Neural progenitor cell (in vitro differentiated cells): ENCODE measurements around the gene NCKAP1.

Experiments used
- CTCF ChIP-seq: fragments of 200-600 bp; sonication (generic); IDR thresholded peaks from 2 replicates; pipeline ENCODE4 v1.5.1; 2017; ENCODE audit warnings: antibody characterized with exemption, mild to moderate bottlenecking
- EZH2 ChIP-seq: fragments of 200-600 bp; sonication (generic); IDR thresholded peaks from 2 replicates; pipeline ENCODE4 v1.6.1; 2017; ENCODE audit warnings: antibody characterized with exemption, mild to moderate bottlenecking, moderate library complexity

DNA sequence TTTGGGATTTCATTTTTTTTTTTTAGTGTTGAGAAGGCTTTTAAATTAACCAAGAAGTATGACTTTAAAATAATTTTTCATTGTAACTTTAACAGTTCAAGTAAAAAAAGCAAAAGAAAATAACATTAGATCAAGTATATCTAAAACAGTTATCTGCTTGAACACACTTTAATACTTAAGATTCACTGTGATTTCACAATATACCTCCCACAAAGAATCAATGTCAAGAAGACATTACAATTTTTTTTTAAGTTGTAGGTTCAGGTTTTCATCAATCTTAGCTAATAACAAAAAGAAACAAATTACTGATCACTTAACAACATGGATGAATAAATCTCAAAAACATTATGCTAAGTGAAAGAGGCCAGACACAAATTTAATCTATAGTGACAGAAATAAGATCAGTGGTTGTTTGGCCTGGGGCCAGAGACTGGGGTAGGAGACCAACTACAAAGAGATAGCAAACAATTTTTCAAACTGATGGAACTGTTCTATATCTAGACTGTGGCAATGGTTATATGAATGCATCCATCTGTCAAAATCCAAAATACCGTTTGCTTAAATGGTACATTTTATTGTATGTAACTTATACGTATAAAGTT, 97.0 kb downstream of the NCKAP1 start:
- TF ChIP-seq CTCF (no peak), EZH2 (no peak)
